GM19238 (cell line): Measurements from ENCODE around the gene KCNA5.

Experiments used
- DNase-seq: peaks from one replicate; pipeline ENCODE4 v3.0.0; 2011; ENCODE audit warnings: low spot score; ENCODE audit not compliant: insufficient read length

KCNA5 gene

GRCh38 chr12:5027046-5027821 is 16.4 kb upstream of the KCNA5 start:
- no peak for DNase-seq

- no peak for DNase-seq
These were observed 13.6 kb upstream of the KCNA5 start for GRCh38 chr12:5030066-5030465.

GRCh38 chr12:5031242-5031641 is 12.4 kb upstream of the KCNA5 start:
- no peak for DNase-seq

GRCh38 chr12:5031958-5032357 is 11.7 kb upstream of the KCNA5 start:
- no peak for DNase-seq

- no peak for DNase-seq
These were observed 10.9 kb upstream of the KCNA5 start for GRCh38 chr12:5032821-5033220.

- DNase-seq, result no peak
These were observed 9.8 kb upstream of the KCNA5 start for GRCh38 chr12:5033883-5034282.

- no peak for DNase-seq
These were observed 9.1 kb upstream of the KCNA5 start for GRCh38 chr12:5034603-5035002.

- DNase-seq, result no peak
These were observed 8.1 kb upstream of the KCNA5 start for GRCh38 chr12:5035618-5036017.

- no peak for DNase-seq
These were observed 7.6 kb upstream of the KCNA5 start for GRCh38 chr12:5036031-5036430.

- DNase-seq, result no peak
These were observed 5.8 kb upstream of the KCNA5 start for GRCh38 chr12:5037795-5038357.

GRCh38 chr12:5038781-5039311 is 4.8 kb upstream of the KCNA5 start:
- no peak for DNase-seq

- DNase-seq, result no peak
These were observed 3.9 kb upstream of the KCNA5 start for GRCh38 chr12:5039815-5040214.

GRCh38 chr12:5040368-5040767 is 3.3 kb upstream of the KCNA5 start:
- DNase-seq, result no peak

GRCh38 chr12:5044420-5045295 is 979 bp downstream of the KCNA5 start:
- no peak for DNase-seq

- no peak for DNase-seq
These were observed 3.4 kb downstream of the KCNA5 start for GRCh38 chr12:5047094-5047493.

GRCh38 chr12:5047729-5048128 is 4.0 kb downstream of the KCNA5 start:
- no peak for DNase-seq

GRCh38 chr12:5050542-5050941 is 6.9 kb downstream of the KCNA5 start:
- DNase-seq, result no peak

- no peak for DNase-seq
These were observed 7.7 kb downstream of the KCNA5 start for GRCh38 chr12:5051334-5051733.

GRCh38 chr12:5051913-5052312 is 8.2 kb downstream of the KCNA5 start:
- no peak for DNase-seq

GRCh38 chr12:5052348-5052747 is 8.7 kb downstream of the KCNA5 start:
- DNase-seq, result no peak

GRCh38 chr12:5059358-5059757 is 15.7 kb downstream of the KCNA5 start:
- no peak for DNase-seq

- DNase-seq, result no peak
These were observed 17.3 kb downstream of the KCNA5 start for GRCh38 chr12:5060958-5061357.
